Panc1 (cell line): ENCODE data around the gene ZBTB4. TPM values are rescaled to one million over a fixed set of nuclear protein-coding genes. Genes with fewer than 3 reads are reported as not detected.

Experiments used
- ATAC-seq: fragments of 200-7000 bp; cut with Tn5 transposase; 2 replicates; pipeline ENCODE4 v1.9.1; 2020; ENCODE audit warnings: mild to moderate bottlenecking, moderate library complexity
- BruUV-seq: library from RNA; stranded (reverse); fragments of 400-500 nt; replicated peaks from 2 replicates; lab custom pipeline; 2021; lab: Mats Ljungman, UMichigan
- CTCF ChIA-PET: fragments of 300-600 bp; sonication (Branson Sonifier 250); formaldehyde crosslinking; loops from one replicate; lab custom pipeline; 2022; ENCODE audit warnings: antibody characterized with exemption; lab: Charles Lee
- POLR2A ChIA-PET: fragments of 300-600 bp; sonication (Branson Sonifier 250); formaldehyde crosslinking; loops from one replicate; lab custom pipeline; 2022; ENCODE audit warnings: antibody characterized with exemption; lab: Charles Lee
- DNase-seq: peaks from one replicate; pipeline ENCODE4 v3.0.0-alpha.2; 2010; ENCODE audit warnings: low read depth, low spot score
- H3K27ac ChIP-seq: 2 replicates; pipeline ENCODE4 v1.5.1; 2011; ENCODE audit warnings: mild to moderate bottlenecking, low read length, inconsistent platforms
- H3K27me3 ChIP-seq: fragments of 200-500 bp; sonication (Bioruptor generic); 2 replicates; pipeline ENCODE4 v1.6.0; 2014; ENCODE audit warnings: low read length, inconsistent platforms; ENCODE audit not compliant: control insufficient read depth, insufficient read depth
- H3K36me3 ChIP-seq: fragments of 200-500 bp; sonication (Bioruptor generic); 2 replicates; pipeline ENCODE4 v1.5.1; 2014; ENCODE audit warnings: inconsistent platforms, mild to moderate bottlenecking, low read length, moderate library complexity; ENCODE audit not compliant: control insufficient read depth, insufficient read depth
- H3K4me1 ChIP-seq: 2 replicates; pipeline ENCODE4 v1.5.1; 2011; ENCODE audit warnings: inconsistent platforms, mild to moderate bottlenecking, low read length, moderate library complexity; ENCODE audit not compliant: control insufficient read depth, insufficient read depth
- H3K4me3 ChIP-seq, 2 experiments: 2 replicates each; pipeline ENCODE4 v1.5.1; 2011 to 2012; ENCODE audit warnings: low read depth in 2 of 2, low read length in 2 of 2, mild to moderate bottlenecking in 2 of 2, inconsistent platforms in 1 of 2, moderate library complexity in 1 of 2
- H3K9me3 ChIP-seq: fragments of 200-500 bp; sonication (Bioruptor generic); 2 replicates; pipeline ENCODE4 v1.5.1; 2014; ENCODE audit warnings: low read depth, mild to moderate bottlenecking, inconsistent platforms, low read length, moderate library complexity; ENCODE audit not compliant: control insufficient read depth, insufficient read depth
- POLR2AphosphoS5 ChIP-seq: IDR thresholded peaks from 2 replicates; pipeline ENCODE4 v1.6.1; 2012; ENCODE audit warnings: mild to moderate bottlenecking, low read depth, low read length, moderate library complexity
- REST ChIP-seq, 2 experiments: IDR thresholded peaks; 2 replicates each; pipeline ENCODE4 v1.6.1; 2011 to 2012; ENCODE audit warnings: low read depth in 2 of 2, control low read depth in 1 of 2, low read length in 1 of 2, mild to moderate bottlenecking in 1 of 2, moderate library complexity in 1 of 2; ENCODE audit not compliant: insufficient read depth in 1 of 2
- SIN3A ChIP-seq: IDR thresholded peaks from 2 replicates; pipeline ENCODE4 v1.6.1; 2012; ENCODE audit warnings: low read depth, mild to moderate bottlenecking, low read length, moderate library complexity, borderline replicate concordance; ENCODE audit not compliant: insufficient read depth
- TCF7L2 ChIP-seq: IDR thresholded peaks from 2 replicates; pipeline ENCODE4 v1.6.1; 2011; ENCODE audit warnings: mild to moderate bottlenecking, low read depth, low read length, inconsistent platforms
- in situ Hi-C: cut with HindIII; loops from 2 replicates; pipeline ENCODE4 v1.10.0; 2016; ENCODE audit warnings: low sequenced_read_pairs, low pct_unique_long_range_greater_than_20kb
- intact Hi-C: fragments of 100-400 bp; cut with micrococcal nuclease; formaldehyde crosslinking; loops from one replicate; pipeline ENCODE4 v1.10.0; 2022; ENCODE audit not compliant: unreplicated experiment
- total RNA-seq: library from RNA; stranded (reverse); gene quantifications from one replicate; pipeline ENCODE4 v1.2.1, GENCODE V29; 2021; ENCODE audit not compliant: unreplicated experiment
- TF ChIP-seq, protein P1 (sequence below): fragments of 450-650 bp; IDR thresholded peaks from 2 replicates; pipeline ENCODE4 v1.5.1; 2017; ENCODE audit warnings: mild to moderate bottlenecking

Gene ZBTB4
- total RNA-seq, 1 experiment from 2014 or later: 24.9 TPM

GRCh38 chr17:7467498-7467897 lies 11.9 kb downstream of the ZBTB4 start:
- no peaks in the 10 kb centered on the region for H3K36me3 ChIP-seq
- no peak for ATAC-seq

GRCh38 chr17:7466639-7467341 lies 12.6 kb downstream of the ZBTB4 start:
- ChIA-PET POLR2A (no interaction called here), CTCF (interaction anchor here (0.6 kb wide), 1 partner anchor 18 kb away, joined by 6 read pairs; no protein-coding TSS in a partner anchor)
- intact Hi-C loops (no loop called here), in situ Hi-C loops (no loop called here)
- H3K36me3 ChIP-seq: no peaks in the 10 kb centered on the region
- ATAC-seq (peak; percentile 51), DNase-seq (no peak)
- no peaks in the 10 kb centered on the region for H3K9me3 ChIP-seq
- no peak overlapping the region for H3K27ac ChIP-seq
- H3K4me1 ChIP-seq: peaks cover 21% of the 10 kb centered on the region
- no peaks in the 10 kb centered on the region for H3K27me3 ChIP-seq
- BruUV-seq: no TSS peak
- H3K4me3 ChIP-seq: no peak overlapping the region
- TF ChIP-seq, protein P1, sequence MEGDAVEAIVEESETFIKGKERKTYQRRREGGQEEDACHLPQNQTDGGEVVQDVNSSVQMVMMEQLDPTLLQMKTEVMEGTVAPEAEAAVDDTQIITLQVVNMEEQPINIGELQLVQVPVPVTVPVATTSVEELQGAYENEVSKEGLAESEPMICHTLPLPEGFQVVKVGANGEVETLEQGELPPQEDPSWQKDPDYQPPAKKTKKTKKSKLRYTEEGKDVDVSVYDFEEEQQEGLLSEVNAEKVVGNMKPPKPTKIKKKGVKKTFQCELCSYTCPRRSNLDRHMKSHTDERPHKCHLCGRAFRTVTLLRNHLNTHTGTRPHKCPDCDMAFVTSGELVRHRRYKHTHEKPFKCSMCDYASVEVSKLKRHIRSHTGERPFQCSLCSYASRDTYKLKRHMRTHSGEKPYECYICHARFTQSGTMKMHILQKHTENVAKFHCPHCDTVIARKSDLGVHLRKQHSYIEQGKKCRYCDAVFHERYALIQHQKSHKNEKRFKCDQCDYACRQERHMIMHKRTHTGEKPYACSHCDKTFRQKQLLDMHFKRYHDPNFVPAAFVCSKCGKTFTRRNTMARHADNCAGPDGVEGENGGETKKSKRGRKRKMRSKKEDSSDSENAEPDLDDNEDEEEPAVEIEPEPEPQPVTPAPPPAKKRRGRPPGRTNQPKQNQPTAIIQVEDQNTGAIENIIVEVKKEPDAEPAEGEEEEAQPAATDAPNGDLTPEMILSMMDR: no peak
- no peak for TF ChIP-seq POLR2AphosphoS5
- TF ChIP-seq TCF7L2: no peak
- TF ChIP-seq SIN3A: no peak
- TF ChIP-seq REST (IDR thresholded peaks at IDR 0.05; ENCODE audit: insufficient read depth in 1 of 2, low read depth in 2 of 2, low read length in 1 of 2): no peak

More at GRCh38 chr17:7467498-7467897, 11.9 kb downstream of the ZBTB4 start:
- ChIA-PET POLR2A (no interaction called here), CTCF (no interaction called here)
- no peak overlapping the region for H3K4me3 ChIP-seq
- no peak overlapping the region for H3K27ac ChIP-seq
- BruUV-seq: no TSS peak
- H3K9me3 ChIP-seq: no peaks in the 10 kb centered on the region
- peaks cover 24% of the 10 kb centered on the region for H3K4me1 ChIP-seq
- no peak for DNase-seq
- H3K27me3 ChIP-seq: no peaks in the 10 kb centered on the region
- in situ Hi-C loops (no loop called here), intact Hi-C loops (no loop called here)
- no peak for TF ChIP-seq SIN3A

- peaks cover 18% of the 10 kb centered on the region for H3K4me1 ChIP-seq
- no peak overlapping the region for H3K27ac ChIP-seq
- CTCF ChIA-PET: interaction anchor here (0.6 kb wide), 1 partner anchor 17 kb away, joined by 6 read pairs; no protein-coding TSS in a partner anchor
- ATAC-seq (no peak), DNase-seq (no peak)
- no TSS peak for BruUV-seq
- no peaks in the 10 kb centered on the region for H3K36me3 ChIP-seq
- H3K4me3 ChIP-seq: no peak overlapping the region
- POLR2A ChIA-PET: interaction anchor here (0.7 kb wide), 1 partner anchor 17 kb away, joined by 3 read pairs; no protein-coding TSS in a partner anchor
- no peaks in the 10 kb centered on the region for H3K9me3 ChIP-seq
- in situ Hi-C loops (no loop called here), intact Hi-C loops (no loop called here)
- no peaks in the 10 kb centered on the region for H3K27me3 ChIP-seq
- TF ChIP-seq, protein P1: no peak
- TF ChIP-seq POLR2AphosphoS5: no peak
- no peak for TF ChIP-seq SIN3A
- TF ChIP-seq TCF7L2: no peak
- TF ChIP-seq REST (IDR thresholded peaks at IDR 0.05; ENCODE audit: insufficient read depth in 1 of 2, low read depth in 2 of 2, low read length in 1 of 2): no peak
These were observed 13.2 kb downstream of the ZBTB4 start for GRCh38 chr17:7466318-7466638.
